Adrenal gland (tissue), 12 donors: ENCODE results near the gene PRSS50. TPM values are rescaled to one million over a fixed set of nuclear protein-coding genes. Genes with fewer than 3 reads are reported as not detected.

Experiments
- DNase-seq, 7 donors: peaks; one replicate each; pipeline ENCODE4 v3.0.0-alpha.2; 2019 to 2020
- H3K27ac ChIP-seq, 5 donors: fragments of 200-600 bp; sonication (generic) in 4 of 5; 1 replicate in 3 of 5; 2 replicates in 2 of 5; pipeline versions ENCODE4 v1.5.1 to v1.8.0; 2016 to 2020; ENCODE audit warnings: mild to moderate bottlenecking in 1 of 5
- H3K27me3 ChIP-seq: fragments of 200-600 bp; 2 replicates; pipeline ENCODE4 v1.8.0; 2021
- H3K36me3 ChIP-seq, 2 donors: fragments of 200-600 bp; replicated peaks in 1 of 2; 1 replicate in 1 of 2; 2 replicates in 1 of 2; pipeline versions ENCODE4 v1.5.1 to v1.8.0; 2018 to 2022
- H3K4me1 ChIP-seq, 2 donors: fragments of 200-600 bp; replicated peaks in 1 of 2; 1 replicate in 1 of 2; 2 replicates in 1 of 2; pipeline versions ENCODE4 v1.5.1 to v1.8.0; 2018 to 2021
- H3K4me3 ChIP-seq, 4 donors: fragments of 200-600 bp; sonication (generic) in 3 of 4; one replicate each; pipeline ENCODE4 v1.5.1; 2016 to 2018
- H3K9me3 ChIP-seq, 3 donors: fragments of 200-600 bp; sonication (generic) in 1 of 3; replicated peaks in 1 of 3; 1 replicate in 2 of 3; 2 replicates in 1 of 3; pipeline versions ENCODE4 v1.5.1 to v1.8.0; 2016 to 2021
- CTCF ChIP-seq, 6 experiments: fragments of 450-650 bp in 4 of 6; fragments of 200-600 bp in 2 of 6; sonication (generic) in 1 of 6; IDR thresholded peaks; 1 replicate in 5 of 6; 2 replicates in 1 of 6; pipeline versions ENCODE4 v1.5.1 to v1.8.0; 2016 to 2021; ENCODE audit warnings: antibody characterized with exemption in 6 of 6, mild to moderate bottlenecking in 2 of 6, moderate library complexity in 1 of 6
- POLR2A ChIP-seq, 2 donors: fragments of 450-650 bp; IDR thresholded peaks; one replicate each; pipeline ENCODE4 v1.6.1; 2017; ENCODE audit warnings: antibody characterized with exemption in 2 of 2, mild to moderate bottlenecking in 2 of 2, moderate library complexity in 1 of 2
- WGBS, 4 donors: extraction: QIAGEN DNeasy Blood & Tissue Kit in 2 of 4; methylation state at CpG; one replicate each; pipeline versions ENCODE4 v1.1.5 to v1.1.7; 2013 to 2017; 5-methylcytosine and 5-hydroxymethylcytosine counted together
- intact Hi-C, 2 donors: fragments of 100-400 bp; cut with DNase I; formaldehyde crosslinking; loops; one replicate each; pipeline versions ENCODE4 v1.14.1 to v1.15.0; 2022 to 2023
- polyA plus RNA-seq, 3 donors: library from polyadenylated mRNA; stranded (reverse); fragments of 200-250 nt in 2 of 3; fragments of 350-450 nt in 1 of 3; fragmentation: Illumina TruSeq in 1 of 3; extraction: RNeasy Lipid Tissue Mini Kit (QIAGEN cat#74804) in 1 of 3; gene quantifications; one replicate each; pipeline ENCODE4 v1.2.3, GENCODE V29; 2013 to 2014
- total RNA-seq, 9 donors: library from RNA; depleted of rRNA in 4 of 9; stranded (reverse); fragments of >200 nt in 4 of 9; fragments of 120-200 nt in 1 of 9; fragmentation: NEBNext Ultra II Directional in 1 of 9; extraction: Animal tissue kit (Norgen Biotek cat#: 25700) in 1 of 9; gene quantifications; one replicate each; pipeline versions ENCODE4 v1.1.0 to v1.2.4, GENCODE V29; 2013 to 2023
- donor health status: healthy with polysubstance abuse.
- donor health status: Bipolar disorder and iron deficiency.
- donor health status: DM: yes; HTN: yes; CAD: no.
- donor health status: DM: no; HTN: no; CAD: no.
- donor health status: DM: no; HTN: no; CAD: no.
- donor health status: DM: yes; HTN: yes; CAD: no.

Gene PRSS50
- total and polyA plus RNA-seq, 12 donors, result 0.07 to 1.9 (median 0.18) TPM; not detected in 4

- Histone ChIP-seq H3K9me3 (no peaks in the 10 kb centered on the region), H3K4me3 (no peak overlapping the region), H3K4me1 (no peaks in the 10 kb centered on the region), H3K27me3 (no peaks in the 10 kb centered on the region), H3K36me3 (no peaks in the 10 kb centered on the region), H3K27ac (no peak overlapping the region)
- WGBS, 4 donors, result 79 to 93% (median 81%) methylated on average over 2 of the region's 2 CpGs
- intact Hi-C loops, result no loop called here
- DNase-seq, result no peak
- TF ChIP-seq POLR2A (IDR thresholded peaks at IDR 0.05), result no peak
- TF ChIP-seq CTCF (IDR thresholded peaks at IDR 0.05), result no peak
These were observed 32.8 kb downstream of the PRSS50 start for GRCh38 chr3:46684891-46685290.

DNA sequence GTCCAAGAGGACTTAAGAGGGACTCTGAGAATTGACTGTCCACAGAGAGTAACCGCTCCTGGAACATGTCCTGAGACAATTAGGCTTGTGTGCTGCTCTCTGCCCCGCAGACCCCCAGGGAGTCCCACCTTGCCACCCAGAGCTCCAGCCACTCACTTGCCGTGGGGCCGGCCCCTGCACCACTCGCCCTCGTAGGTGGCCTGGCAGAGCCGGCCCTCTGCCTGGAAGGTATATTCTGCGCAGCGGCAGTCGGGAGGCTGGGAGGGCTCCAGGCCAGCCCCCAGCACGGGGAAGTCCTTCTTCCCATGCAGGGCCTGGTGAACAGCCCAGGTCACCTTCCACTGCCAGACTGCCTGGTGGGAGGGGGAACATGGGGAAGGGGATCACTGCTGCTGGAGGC, 34.7 kb downstream of the PRSS50 start:
- intact Hi-C loops, result no loop called here
- Histone ChIP-seq H3K27me3 (no peaks in the 10 kb centered on the region), H3K27ac (no peak overlapping the region), H3K9me3 (no peaks in the 10 kb centered on the region), H3K36me3 (no peaks in the 10 kb centered on the region), H3K4me3 (no peak overlapping the region), H3K4me1 (no peaks in the 10 kb centered on the region)
- no peak for DNase-seq
- TF ChIP-seq POLR2A (IDR thresholded peaks at IDR 0.05), result no peak
- TF ChIP-seq CTCF (IDR thresholded peaks at IDR 0.05), result no peak
- WGBS, 4 donors, result 74 to 94% (median 90%) methylated on average over 3 to 11 of the region's 11 CpGs

GRCh38 chr3:46681856-46682540, 35.7 kb downstream of the PRSS50 start:
- Histone ChIP-seq H3K27ac (no peak overlapping the region), H3K9me3 (no peaks in the 10 kb centered on the region), H3K4me3 (no peak overlapping the region), H3K27me3 (no peaks in the 10 kb centered on the region), H3K4me1 (no peaks in the 10 kb centered on the region), H3K36me3 (no peaks in the 10 kb centered on the region)
- no peak for DNase-seq
- WGBS, 4 donors, result 78 to 83% (median 79%) methylated on average over 12 to 13 of the region's 13 CpGs
- intact Hi-C loops, result no loop called here
- TF ChIP-seq POLR2A (IDR thresholded peaks at IDR 0.05) (no peak), CTCF (IDR thresholded peaks at IDR 0.05) (no peak)

DNA sequence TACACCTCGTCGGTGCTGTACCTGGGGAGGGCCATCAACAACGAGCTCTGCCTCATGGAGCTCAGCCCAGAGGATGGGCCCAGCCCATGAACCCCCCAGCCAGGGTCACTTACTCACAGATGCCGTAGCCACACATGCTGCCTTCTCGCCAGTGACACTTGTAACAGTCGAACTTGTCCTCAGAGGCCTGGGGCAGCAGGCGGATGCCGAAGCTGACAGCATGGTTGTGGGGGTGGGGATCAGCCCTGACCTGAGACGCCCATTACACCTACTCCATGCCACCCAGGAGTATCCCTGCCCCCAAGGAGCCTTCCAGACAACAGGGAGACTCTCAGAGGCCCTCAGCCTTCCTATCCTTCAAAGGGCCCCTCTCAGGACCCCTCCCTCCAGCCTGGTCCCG, 36.3 kb downstream of the PRSS50 start:
- Histone ChIP-seq H3K36me3 (no peaks in the 10 kb centered on the region), H3K27me3 (no peaks in the 10 kb centered on the region), H3K9me3 (no peaks in the 10 kb centered on the region), H3K4me1 (no peaks in the 10 kb centered on the region), H3K4me3 (no peak overlapping the region), H3K27ac (no peak overlapping the region)
- 80 to 97% (median 91%) methylated on average over 1 to 10 of the region's 10 CpGs for whole genome bisulfite sequencing, 4 donors
- no peak for TF ChIP-seq CTCF (IDR thresholded peaks at IDR 0.05)
- no peak for TF ChIP-seq POLR2A (IDR thresholded peaks at IDR 0.05)
- no peak for DNase-seq
- intact Hi-C loops, result no loop called here
